Cardiac septum (tissue), 1 donor: ENCODE results near the gene CFDP1. TPM values are rescaled to one million over a fixed set of nuclear protein-coding genes. Genes with fewer than 3 reads are reported as not detected.
"Not testable (repeated sequence)": the region's sequence is repeated elsewhere in the genome, so short reads cannot be mapped to it uniquely, and the experiment has no call there.

Experiments used
- DNase-seq: peaks from one replicate; pipeline ENCODE4 v3.0.0-alpha.2; 2020; ENCODE audit warnings: low spot score
- intact Hi-C: fragments of 100-400 bp; cut with DNase I; formaldehyde crosslinking; loops from one replicate; pipeline ENCODE4 v1.14.0; 2022
- total RNA-seq: library from RNA; stranded (reverse); fragmentation: NEBNext Ultra II Directional; extraction: Animal tissue kit (Norgen Biotek cat#: 25700); gene quantifications from one replicate; pipeline ENCODE4 v1.2.1, GENCODE V29; 2021
- donor health status: DM: no; HTN: no; CAD: no.

The CFDP1 gene
- total RNA-seq, 1 donor from 2014 or later, result 24.6 TPM

GRCh38 chr16:75282466-75283281, 150.6 kb downstream of the CFDP1 start:
- intact Hi-C loops, result no loop called here
- DNase-seq, result no peak

GRCh38 chr16:75281826-75282225, 151.5 kb downstream of the CFDP1 start:
- no peak for DNase-seq
- intact Hi-C loops, result no loop called here

- DNase-seq, intact Hi-C loops: not testable (repeated sequence)
These were observed 152.3 kb downstream of the CFDP1 start for GRCh38 chr16:75281009-75281408.

- no peak for DNase-seq
- intact Hi-C loops, result no loop called here
These were observed 152.9 kb downstream of the CFDP1 start for GRCh38 chr16:75280331-75280804.

- intact Hi-C loops, result no loop called here
- DNase-seq, result no peak
These were observed 154.0 kb downstream of the CFDP1 start for GRCh38 chr16:75279305-75279704.

GRCh38 chr16:75273054-75273925, 160.0 kb downstream of the CFDP1 start:
- intact Hi-C loops, result no loop called here
- no peak for DNase-seq

GRCh38 chr16:75272629-75273028, 160.7 kb downstream of the CFDP1 start:
- intact Hi-C loops, DNase-seq: not testable (repeated sequence)

GRCh38 chr16:75272097-75272551, 161.2 kb downstream of the CFDP1 start:
- intact Hi-C loops, result no loop called here
- no peak for DNase-seq

- DNase-seq, result no peak
- intact Hi-C loops, result no loop called here
These were observed 161.7 kb downstream of the CFDP1 start for GRCh38 chr16:75271441-75272096.

GRCh38 chr16:75269358-75269757, 163.9 kb downstream of the CFDP1 start:
- intact Hi-C loops, result loop anchor here (5.0 kb wide), 1 partner anchor 37 kb away; no protein-coding TSS in a partner anchor
- DNase-seq, result not testable (repeated sequence)

- DNase-seq, result no peak
- intact Hi-C loops, result loop anchor here (2.0 to 5.0 kb wide), 2 partner anchors 35 to 37 kb away; no protein-coding TSS in a partner anchor
These were observed 165.6 kb downstream of the CFDP1 start for GRCh38 chr16:75267631-75268264.

GRCh38 chr16:75266738-75267630, 166.3 kb downstream of the CFDP1 start:
- intact Hi-C loops, result loop anchor here (2.0 to 5.0 kb wide), 2 partner anchors 35 to 38 kb away; no protein-coding TSS in a partner anchor
- no peak for DNase-seq

- no peak for DNase-seq
These were observed 167.2 kb downstream of the CFDP1 start for GRCh38 chr16:75265911-75266701.

GRCh38 chr16:75264999-75265910, 168.0 kb downstream of the CFDP1 start:
- intact Hi-C loops, result loop anchor here (2.0 to 5.0 kb wide), 2 partner anchors 14 to 33 kb away; partner anchors contain the start of gene BCAR1
- no peak for DNase-seq

More at GRCh38 chr16:75265911-75266701, 167.2 kb downstream of the CFDP1 start:
- intact Hi-C loops, result loop anchor here (2.0 to 5.0 kb wide), 3 partner anchors 15 to 39 kb away; partner anchors contain the start of gene BCAR1

GRCh38 chr16:75264457-75264998, 168.8 kb downstream of the CFDP1 start:
- intact Hi-C loops, result loop anchor here (2.0 kb wide), 1 partner anchor 14 kb away; the partner anchor contains the start of gene BCAR1
- DNase-seq, result no peak
